ENCODE measurements around the gene CDV3.

- TF ChIP-seq CTCF (IDR thresholded peaks at IDR 0.05) = no peak
- TF ChIP-seq POLR2A (IDR thresholded peaks at IDR 0.05) = no peak
Measured at GRCh38 chr3:133535971-133536881, 37.3 kb upstream of the CDV3 start.
